ENCODE results near the gene TTC24.

The TTC24 gene

GRCh38 chr1:156553860-156554485, 25.6 kb upstream of the TTC24 start:
- Histone ChIP-seq H3K4me3 (no peak overlapping the region), H3K27ac (no peak overlapping the region)
- TF ChIP-seq CTCF (IDR thresholded peaks at IDR 0.05): no peak
- no peak for DNase-seq (ENCODE audit: low spot score)

GRCh38 chr1:156554971-156555370, 24.6 kb upstream of the TTC24 start:
- TF ChIP-seq CTCF (IDR thresholded peaks at IDR 0.05): no peak
- Histone ChIP-seq H3K4me3 (no peak overlapping the region), H3K27ac (no peak overlapping the region)
- no peak for DNase-seq (ENCODE audit: low spot score)

GRCh38 chr1:156555715-156556114, 23.8 kb upstream of the TTC24 start:
- Histone ChIP-seq H3K27ac (no peak overlapping the region), H3K4me3 (no peak overlapping the region)
- no peak for TF ChIP-seq CTCF (IDR thresholded peaks at IDR 0.05)
- DNase-seq (ENCODE audit: low spot score): no peak

GRCh38 chr1:156556354-156556753, 23.2 kb upstream of the TTC24 start:
- no peak overlapping the region for H3K4me3 ChIP-seq
- H3K27ac ChIP-seq: no peak overlapping the region
- DNase-seq (ENCODE audit: low spot score): no peak
- no peak for TF ChIP-seq CTCF (IDR thresholded peaks at IDR 0.05)

GRCh38 chr1:156559086-156559796, 20.3 kb upstream of the TTC24 start:
- no peak for TF ChIP-seq CTCF (IDR thresholded peaks at IDR 0.05)
- no peak overlapping the region for H3K27ac ChIP-seq
- H3K4me3 ChIP-seq: no peak overlapping the region
- no peak for DNase-seq (ENCODE audit: low spot score)

- TF ChIP-seq CTCF (IDR thresholded peaks at IDR 0.05): no peak
- H3K27ac ChIP-seq: no peak overlapping the region
- no peak for DNase-seq (ENCODE audit: low spot score)
- H3K4me3 ChIP-seq: no peak overlapping the region
These were observed 19.6 kb upstream of the TTC24 start for GRCh38 chr1:156559797-156560385.

Data from coronary artery (tissue), 2 donors.